ENCODE results near the gene CYP24A1.

Gene CYP24A1

DNA sequence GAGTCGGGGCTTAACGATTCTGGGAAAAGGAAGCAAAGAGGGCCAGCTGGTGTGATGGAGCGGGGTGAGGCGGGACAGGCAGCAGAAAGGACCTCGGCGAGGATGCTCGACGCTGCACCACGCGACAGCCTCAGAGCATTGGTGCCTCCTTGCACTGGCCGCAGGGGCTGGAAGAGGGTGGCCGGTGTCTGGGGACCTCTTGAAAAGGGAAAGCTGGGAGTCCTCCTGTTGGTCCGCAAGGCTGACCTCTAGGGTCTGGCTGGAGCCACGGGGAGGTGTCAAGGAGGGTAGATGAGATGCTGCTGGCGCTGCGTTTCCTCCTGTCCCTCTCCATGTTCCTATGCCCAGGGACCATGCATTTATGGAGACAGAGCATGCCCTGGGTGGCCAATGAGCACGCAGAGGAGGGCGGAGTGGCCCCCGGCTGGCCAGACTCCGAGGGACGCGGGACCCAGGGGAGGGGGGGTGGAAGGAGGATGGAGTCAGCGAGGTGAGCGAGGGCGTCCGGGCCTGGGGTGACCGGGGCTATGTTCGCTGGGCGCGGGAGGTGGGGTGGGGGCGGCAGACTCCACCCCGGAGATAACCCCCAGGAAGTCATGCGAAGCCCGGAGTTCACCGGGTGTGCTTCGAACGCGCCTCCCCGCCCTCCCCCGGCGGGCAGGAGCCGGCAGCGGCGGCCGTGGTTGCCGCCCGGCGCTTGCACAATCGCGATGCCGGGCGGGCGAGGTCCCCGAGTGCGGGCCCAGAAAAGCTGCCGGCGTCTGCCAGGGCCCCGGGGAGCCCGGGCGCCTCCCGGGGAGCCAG is at the start of gene CYP24A1:
TSS of gene CYP24A1 (minus strand) at position 334 of the 804 bp plus-strand sequence. CDS start 407 bp downstream, outside the sequence.
- DNase-seq (ENCODE audit: low spot score), result peak; percentile 30

DNA sequence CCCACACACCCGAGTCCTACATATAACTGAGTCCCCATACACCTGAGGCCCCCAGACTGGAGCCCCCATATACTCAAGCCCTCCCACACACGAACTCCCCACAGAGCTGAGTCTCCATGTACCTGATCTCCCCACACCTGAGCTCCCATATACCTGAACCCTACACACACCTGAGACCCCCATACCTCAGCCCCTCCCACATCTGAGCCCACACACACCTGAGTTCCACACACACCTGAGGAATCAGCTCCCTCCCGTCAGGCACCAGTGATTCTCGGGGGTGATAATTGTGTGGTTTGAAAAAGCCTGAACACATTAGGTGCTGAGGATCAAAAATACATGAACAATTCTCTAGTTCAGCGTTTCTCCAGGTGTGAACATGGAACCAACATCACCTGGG is 49.5 kb upstream of the CYP24A1 start:
- DNase-seq (ENCODE audit: low spot score), result no peak

DNA sequence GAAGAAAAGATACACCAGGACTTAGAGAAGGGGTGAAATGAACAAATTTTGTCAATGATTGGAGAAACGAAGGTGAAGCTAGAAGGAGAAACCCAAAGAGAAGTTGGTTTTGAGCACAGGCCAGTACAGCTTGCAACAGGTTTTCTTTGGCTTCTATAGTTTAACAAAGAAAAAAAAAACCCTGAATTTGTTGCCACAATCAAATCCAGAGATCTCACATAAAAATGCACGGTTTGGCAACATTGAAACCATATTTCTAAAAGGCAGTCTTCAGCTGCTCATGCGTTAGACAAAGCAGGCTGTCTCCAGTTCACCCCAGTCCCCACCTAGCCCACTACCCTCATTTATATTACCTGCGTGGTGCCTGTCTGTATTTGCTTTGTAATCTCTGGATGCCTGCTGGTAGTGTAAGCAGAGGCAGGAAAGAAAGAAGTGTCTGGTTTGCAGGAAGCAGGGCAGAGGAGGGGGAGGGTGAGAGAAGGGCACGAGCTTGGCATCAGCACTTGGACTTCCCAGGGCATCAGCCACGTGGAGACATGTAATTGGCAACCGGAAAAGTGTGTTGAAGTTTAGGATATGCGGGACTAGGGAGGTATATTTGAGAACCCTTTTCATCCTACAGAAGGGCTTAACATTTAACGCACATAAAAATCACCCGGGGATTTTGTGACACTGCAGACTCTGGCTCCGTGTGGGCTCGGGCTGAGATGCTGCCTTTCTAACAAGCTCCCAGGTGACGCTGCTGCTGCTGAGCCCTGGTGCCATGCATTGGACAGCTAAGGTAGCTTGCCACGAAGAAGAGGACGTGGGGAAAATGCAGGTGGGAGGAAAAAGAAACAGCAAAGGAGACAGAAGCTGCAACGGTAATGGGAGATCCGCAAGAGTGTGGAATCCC is 48.5 kb upstream of the CYP24A1 start:
- DNase-seq (ENCODE audit: low spot score), result no peak

DNA sequence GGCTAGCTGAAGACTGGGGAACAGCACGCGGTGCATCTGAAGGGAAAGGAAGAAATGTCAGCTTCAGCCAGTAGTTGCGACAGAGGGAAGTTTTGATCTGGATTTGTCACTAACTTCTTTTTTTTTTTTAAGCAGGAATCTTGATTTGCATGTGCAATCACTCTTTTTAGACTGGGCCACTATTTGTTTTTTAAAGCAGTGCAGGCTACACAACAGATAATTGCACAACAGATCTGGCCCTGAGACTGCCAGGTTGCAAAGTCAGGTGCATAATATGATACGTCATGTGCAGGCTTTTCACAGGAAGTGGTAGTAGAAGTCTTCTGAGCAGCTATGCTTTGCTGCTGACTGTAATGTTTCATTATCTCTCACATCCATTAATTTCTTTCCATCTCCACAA is 47.6 kb upstream of the CYP24A1 start:
- DNase-seq (ENCODE audit: low spot score), result no peak

DNA sequence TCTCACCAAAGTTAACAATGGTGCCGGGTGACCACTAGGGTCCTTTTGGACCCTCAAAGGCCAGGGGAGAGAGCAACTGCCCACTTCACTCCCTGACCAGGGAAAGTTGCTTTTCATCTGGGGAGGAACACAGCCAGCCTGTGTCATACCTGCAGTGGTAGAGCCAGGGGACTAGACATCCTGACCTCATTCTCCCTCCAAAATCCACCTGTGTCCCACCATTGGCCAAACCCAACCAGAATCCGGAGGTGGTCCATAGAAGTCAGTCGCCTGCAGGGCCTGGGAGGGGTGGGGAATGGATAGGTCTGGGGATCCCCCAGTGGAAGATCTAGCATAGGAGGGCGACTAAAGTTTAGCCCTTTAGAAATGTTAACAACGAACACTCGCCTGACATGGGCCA is 46.9 kb upstream of the CYP24A1 start:
- DNase-seq (ENCODE audit: low spot score), result no peak

DNA sequence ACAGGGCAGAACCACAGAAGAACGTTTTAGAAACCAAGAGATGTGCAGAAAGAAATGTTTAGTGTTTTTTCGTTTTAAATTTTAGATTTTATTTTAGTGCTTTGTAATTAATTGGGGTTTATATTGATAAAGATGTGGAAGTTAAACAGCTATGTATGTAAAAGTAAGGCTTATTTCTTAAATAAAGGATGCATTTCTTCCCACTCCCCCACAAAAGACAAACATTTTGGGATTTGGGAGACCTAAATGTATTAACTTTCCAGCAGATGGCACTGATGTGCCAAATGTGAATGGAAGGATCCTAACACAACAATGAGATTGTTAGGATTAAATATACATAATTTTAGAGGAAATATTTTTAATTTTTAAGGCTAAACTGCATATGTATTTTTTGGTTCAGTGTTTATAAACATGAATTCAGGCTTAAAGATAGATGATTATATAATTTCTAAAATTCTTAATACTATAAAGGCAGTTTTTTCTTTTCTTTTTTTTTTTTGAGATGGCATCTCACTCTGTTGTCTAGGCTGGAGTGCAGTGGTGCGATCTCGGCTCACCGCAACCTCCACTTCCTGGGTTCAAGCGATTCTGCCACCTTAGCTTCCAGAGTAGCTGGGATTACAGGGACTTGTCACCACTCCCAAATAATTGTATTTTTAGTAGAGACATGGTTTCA is 46.1 kb upstream of the CYP24A1 start:
- DNase-seq (ENCODE audit: low spot score), result peak; percentile 52

DNA sequence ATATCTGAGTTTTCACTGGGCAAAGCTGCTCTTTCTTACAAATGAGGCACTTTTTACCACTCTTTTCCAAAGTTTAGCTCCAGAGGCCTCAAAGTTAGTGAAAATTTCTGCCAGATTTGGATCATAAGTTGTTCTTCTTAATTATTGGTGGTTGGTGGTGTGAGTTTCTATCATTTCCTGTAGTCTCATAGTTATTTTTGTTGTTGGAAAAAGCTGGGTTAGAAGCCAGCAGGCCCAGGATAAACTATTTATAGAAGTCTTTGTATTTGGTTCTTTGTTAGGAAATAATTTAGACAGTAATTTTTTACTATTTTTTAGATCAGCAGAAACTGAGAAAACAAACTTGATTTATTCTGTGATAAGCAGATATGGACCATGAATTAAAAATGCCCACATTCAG is 44.7 kb upstream of the CYP24A1 start:
- DNase-seq (ENCODE audit: low spot score), result no peak

DNA sequence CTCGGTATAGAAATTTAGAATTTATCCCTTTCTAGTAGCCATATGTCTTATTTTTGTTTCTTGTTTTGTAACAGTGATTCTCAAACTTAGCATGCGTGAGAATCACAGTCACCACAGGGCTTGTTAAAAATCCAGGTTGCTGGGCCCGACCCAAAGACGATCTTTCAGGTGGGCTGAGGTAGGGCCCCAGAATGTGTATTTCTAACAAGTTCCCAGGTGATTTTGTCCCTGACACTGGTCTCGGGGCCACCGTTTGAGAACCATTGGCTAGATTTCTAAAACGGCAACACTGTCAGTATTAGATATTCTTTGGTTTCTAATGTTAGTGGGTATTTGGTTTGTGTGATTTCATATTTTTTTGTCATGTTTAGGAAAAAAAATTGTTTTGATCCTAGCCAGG is 44.0 kb upstream of the CYP24A1 start:
- DNase-seq (ENCODE audit: low spot score), result no peak

DNA sequence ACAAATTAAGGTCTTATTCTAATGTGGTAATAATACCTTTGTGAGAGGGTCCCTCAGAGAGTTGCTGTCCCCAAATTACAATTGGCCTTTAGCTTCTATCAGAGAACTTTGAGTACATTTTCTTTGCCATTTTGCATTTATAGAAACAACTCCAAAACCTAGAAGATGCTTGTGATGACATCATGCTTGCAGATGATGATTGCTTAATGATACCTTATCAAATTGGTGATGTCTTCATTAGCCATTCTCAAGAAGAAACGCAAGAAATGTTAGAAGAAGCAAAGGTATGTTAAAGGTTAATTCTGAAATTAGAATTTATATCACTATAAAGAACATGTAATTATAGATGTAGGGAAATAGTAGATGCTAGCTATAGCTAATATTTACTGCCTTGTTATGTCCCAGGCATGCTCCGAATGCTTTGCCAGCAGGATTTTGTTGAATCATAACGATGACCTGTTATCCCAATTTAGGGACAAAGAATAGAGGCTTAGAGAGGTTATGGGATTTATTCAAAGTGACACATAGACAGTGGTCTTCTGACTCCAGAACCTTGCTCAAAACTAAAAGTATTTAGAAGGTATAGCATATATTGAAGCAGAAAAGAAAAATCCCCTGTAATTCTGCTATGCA is 41.5 kb upstream of the CYP24A1 start:
- no peak for DNase-seq (ENCODE audit: low spot score)

DNA sequence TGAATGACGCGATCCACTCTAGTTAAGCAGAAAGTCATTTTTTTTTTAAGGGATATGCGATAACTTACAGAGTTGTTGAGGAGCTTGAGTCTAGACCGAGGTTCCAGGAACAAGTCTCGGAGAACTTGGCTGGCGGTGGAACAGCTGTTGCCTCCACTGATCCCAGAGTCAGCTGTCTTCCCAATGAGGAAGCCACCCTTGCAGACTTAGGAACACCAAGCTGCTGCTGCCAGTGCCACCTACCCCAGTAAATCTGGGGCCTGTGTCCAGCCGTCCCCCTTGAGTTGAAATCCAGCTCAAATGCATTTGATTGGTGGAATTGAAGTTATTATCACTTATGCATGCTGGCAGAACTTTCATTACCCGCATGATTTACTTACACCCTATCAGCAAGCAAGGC is 40.8 kb upstream of the CYP24A1 start:
- DNase-seq (ENCODE audit: low spot score), result no peak

DNA sequence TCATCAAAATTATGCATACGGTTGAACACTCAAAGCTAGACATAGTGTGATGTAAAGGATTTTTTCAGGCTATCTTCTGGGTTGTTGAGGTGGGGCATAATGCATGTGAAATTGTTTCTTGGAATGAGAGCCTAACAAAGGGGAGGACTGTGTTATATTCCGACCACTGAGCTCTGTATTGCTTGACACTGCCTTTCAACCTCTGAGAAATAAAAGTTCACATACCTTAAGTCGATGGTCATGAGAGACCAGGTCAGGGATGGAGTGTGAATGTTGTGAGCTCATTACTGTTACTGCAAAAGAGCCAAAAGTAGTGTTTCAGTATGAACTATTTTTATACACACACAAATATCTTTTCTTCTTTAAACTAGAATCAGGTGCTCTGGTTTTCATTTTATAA is 39.1 kb upstream of the CYP24A1 start:
- DNase-seq (ENCODE audit: low spot score), result no peak

DNA sequence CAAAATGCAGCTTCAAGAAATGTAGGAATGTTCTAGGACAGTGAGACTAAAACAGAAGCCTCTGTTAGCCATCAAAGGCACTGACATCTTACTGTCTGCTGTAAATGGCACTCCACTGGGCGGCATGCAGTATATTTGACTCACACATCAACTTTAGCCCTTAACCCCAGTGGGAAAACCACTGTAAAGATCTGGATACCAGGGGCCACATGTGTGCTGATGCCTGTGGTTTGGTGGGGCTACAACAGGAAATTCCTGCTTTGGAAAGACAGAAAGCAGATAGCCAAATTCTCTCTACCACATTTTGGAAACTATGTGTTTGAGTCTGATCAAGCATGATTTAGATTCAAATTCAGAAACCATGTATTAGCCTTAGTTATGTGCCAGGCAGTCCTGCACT is 38.4 kb upstream of the CYP24A1 start:
- DNase-seq (ENCODE audit: low spot score), result peak; percentile 77

DNA sequence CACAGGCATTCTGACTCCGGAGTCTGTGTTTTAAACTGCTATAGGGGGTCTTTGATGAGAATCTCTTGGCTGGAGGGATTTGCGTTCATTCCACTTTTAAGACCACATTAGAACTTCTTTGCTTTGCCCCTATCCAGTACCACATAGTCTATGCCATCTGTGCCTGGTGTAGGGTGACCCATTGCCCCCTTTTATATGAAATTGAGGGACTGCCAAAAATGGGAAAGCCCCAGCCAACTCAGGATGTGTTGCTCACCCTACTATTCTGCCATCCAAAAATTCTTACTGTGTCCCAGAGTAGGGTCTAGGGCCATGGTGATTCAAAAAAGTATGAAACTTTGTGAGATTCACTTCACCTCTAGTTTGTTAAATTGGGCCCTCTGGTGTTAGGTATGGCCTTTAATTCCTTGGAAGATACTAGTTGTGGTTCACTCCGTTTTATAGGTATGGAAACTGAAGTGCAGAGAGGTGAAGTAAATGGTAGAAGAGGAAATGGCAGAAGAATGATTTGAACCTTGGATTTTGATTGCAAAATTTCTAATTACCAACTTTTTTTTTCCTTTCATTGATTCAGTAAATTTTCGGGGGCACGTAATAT is 35.5 kb upstream of the CYP24A1 start:
- no peak for DNase-seq (ENCODE audit: low spot score)

DNA sequence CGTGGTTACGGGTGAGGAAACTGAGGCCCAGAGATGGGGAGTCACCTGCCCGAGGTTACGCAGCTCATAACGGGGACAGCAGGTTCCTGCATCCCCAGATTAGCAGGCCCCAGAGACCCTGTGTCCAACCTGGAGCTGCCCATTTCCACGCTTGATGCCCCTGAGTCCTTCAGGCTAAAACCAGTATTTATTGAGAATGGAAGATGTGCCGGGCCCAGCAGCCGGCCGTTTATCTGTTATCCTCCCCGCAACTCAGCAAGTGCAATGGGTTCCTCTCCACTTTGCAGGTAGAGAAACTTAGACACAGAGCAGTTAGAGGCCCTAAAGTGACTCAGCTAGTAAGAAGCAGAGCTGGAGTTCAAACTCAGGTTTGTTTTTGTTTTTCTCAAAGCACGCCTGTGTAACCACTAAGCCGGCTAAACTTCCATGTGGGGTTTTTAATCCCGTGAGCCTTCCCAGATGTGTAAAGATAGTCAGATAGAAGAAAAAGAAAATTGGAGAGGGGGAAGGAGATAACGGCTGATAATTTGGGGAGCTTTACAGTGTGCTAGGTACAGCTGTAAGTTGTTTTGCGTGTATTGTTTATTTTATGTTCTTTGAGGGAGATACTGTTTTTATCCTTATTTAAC is 34.9 kb upstream of the CYP24A1 start:
- DNase-seq (ENCODE audit: low spot score), result peak; percentile 36

DNA sequence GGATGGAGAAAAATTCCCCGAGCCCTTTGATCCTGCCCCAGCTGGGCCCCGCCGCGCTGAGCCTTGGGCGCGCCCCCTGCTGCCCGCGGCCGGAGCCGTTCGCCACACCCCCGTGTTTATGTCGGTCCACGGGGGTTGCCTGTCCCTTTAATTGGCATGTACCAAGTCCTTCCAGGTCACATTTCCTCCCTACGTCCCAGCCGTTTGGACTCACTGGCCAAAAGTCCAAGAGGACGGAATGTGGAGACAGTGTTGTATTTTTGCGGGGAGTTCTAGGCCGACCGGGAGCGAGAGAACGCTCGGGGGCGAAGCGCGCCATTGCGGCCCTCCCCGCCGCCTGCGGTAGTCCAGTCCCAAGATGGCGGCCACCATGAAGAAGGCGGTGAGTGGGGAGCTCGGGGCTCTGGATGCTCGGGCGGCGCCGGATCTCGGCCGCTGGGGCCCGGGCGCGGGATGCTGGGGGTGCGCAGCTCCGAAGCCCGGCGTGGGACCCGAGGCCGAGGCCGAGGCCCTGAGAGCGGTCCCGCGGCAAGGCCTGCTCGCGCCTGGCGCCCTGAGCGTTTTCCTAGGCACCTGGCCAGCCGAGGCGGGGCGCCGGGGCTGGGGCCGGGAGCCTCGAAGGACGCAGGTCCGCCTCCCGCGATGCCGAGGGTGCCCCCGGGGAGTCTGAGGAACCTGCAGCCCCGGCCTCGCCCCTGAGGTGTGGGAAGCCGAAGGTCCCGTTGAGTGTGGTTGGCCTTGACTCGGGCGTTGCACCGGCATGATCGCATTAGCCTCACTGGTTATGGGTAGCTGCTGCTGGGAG is 34.2 kb upstream of the CYP24A1 start, which contains the start of gene PFDN4:
TSS of gene PFDN4 (plus strand) at position 345 of the 805 bp plus-strand sequence. CDS start at position 359, 14 bp downstream.
- DNase-seq (ENCODE audit: low spot score), result peak; percentile 95

DNA sequence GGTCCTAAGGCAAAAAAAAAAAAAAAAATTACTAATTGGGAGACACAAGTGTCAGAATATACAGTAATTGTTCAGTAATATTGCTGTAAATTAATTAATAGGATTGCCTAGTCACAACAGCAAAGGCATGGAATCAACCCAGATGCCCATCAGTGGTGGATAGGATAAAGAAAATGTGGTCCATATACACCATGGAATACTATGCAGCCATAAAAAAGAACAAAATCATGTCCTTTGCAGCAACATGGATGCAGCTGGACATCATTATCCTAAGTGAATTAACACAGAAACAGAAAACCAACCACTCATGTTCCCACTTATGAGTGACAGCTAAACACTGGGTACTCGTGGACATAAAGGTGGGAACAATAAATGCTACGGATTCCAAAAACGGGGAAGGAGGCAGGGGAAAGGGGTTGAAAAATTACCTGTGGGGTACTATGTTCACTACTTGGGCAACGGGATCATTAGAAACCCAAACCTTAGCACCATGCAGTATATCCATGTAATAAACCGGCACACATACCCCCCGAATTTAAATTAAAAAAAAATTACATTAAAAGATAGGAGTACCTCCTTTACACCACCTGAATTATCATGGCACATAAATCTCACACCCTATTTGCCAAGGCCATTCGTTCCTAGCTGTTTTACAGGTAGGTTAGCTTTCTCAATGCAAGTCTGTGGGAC is 33.4 kb upstream of the CYP24A1 start:
- DNase-seq (ENCODE audit: low spot score), result no peak

DNA sequence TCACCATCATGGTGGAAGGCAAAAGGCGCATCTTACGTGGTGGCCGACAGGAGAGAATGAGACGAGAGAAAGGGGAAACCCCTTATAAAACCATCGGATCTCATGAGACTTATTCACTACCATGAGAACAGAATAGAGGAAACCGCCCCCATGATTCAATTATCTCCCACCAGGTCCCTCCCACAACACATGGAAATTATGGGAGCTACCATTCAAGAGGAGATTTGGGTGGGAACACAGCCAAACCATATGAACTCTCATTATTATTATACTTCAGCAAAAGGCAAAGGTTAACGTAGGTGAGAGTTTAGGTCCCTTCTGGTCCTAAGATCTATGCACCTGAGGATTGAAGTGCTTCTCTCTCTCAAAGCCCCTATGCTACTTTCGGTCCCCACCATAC is 31.7 kb upstream of the CYP24A1 start:
- no peak for DNase-seq (ENCODE audit: low spot score)

DNA sequence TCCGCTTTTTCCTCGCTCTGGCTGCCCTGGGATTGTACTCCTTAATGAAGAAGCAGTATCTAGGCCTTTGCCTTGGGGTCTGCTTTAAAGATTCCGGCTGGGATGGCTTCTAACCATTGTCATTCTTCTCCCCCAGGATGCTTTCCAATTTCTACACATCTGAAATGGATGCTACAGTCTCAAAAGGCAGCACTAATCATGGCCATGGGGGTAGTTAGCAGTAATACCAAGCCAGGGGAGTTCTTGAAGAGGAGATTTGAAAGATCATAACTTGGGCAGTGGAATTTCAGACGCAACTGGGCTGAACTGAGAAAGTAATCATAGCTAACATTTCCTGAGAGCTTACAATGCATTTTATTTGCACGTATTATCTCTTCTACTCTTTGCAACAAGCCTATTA is 30.7 kb upstream of the CYP24A1 start:
- DNase-seq (ENCODE audit: low spot score), result no peak

DNA sequence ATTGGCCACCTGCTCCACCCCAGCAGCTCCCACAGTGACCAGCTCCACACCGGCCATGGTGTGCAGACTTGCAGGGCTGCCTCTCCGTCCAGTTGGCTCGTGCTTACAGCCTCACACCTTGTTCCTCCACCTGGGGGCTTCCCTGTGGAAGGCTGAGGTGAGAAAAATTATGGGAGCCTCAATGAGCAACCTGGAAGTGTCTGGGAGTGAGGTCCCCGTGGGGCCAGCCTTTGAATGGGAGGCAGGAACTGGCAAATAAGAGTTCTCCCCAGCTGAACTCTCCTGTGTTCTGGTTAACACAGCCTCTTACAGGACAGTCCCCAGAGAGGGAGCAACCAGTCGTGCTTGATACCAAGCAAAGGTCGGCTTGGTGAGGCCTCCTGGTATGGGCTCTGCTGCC is 30.3 kb upstream of the CYP24A1 start:
- DNase-seq (ENCODE audit: low spot score), result no peak

DNA sequence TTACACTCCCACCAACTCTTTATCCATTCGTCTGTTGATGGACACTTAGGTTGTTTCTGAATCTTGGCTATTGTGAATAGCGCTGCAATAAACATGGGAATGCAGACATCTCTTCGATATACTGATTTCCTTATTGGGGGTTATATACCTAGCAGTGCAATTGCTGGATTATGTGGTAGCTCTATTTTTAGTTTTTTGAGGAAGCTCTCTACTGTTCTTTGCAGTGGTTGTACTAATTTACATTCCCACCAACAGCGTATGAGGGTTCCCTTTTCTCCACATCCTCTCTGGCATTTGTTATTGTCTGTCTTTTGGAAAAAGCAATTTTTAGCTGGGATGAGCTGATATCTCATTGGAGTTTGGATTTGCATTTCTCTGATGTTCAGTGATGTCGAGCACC is 29.5 kb upstream of the CYP24A1 start:
- DNase-seq (ENCODE audit: low spot score), result no peak

All from AG08395 (cell line).